H9 (cell line): ENCODE results near the gene CADPS. TPM values are rescaled to one million over a fixed set of nuclear protein-coding genes. Genes with fewer than 3 reads are reported as not detected.

Source experiments
- DNase-seq: peaks from one replicate; pipeline ENCODE4 v3.0.0-alpha.2; 2017
- H2AFZ ChIP-seq: one replicate; pipeline ENCODE4 v1.6.1; 2013; ENCODE audit warnings: mild to moderate bottlenecking, low read length, control low read depth, moderate library complexity
- H2AK5ac ChIP-seq: 2 replicates; pipeline ENCODE4 v1.6.1; 2013; ENCODE audit warnings: low read length, control low read depth, mixed read lengths; ENCODE audit not compliant: insufficient read length
- H2BK120ac ChIP-seq: one replicate; pipeline ENCODE4 v1.6.1; 2013; ENCODE audit warnings: low read depth, mild to moderate bottlenecking, low read length, control low read depth, inconsistent platforms; ENCODE audit not compliant: poor library complexity, severe bottlenecking
- H2BK12ac ChIP-seq: 2 replicates; pipeline ENCODE4 v1.6.1; 2013; ENCODE audit warnings: low read length, control low read depth, mixed read lengths, low read depth; ENCODE audit not compliant: insufficient read length
- H2BK15ac ChIP-seq: 2 replicates; pipeline ENCODE4 v1.6.1; 2013; ENCODE audit warnings: low read depth, low read length, control low read depth
- H2BK20ac ChIP-seq: one replicate; pipeline ENCODE4 v1.6.1; 2013; ENCODE audit warnings: low read depth, mild to moderate bottlenecking, low read length, control low read depth, inconsistent platforms; ENCODE audit not compliant: poor library complexity, severe bottlenecking
- H2BK5ac ChIP-seq: 2 replicates; pipeline ENCODE4 v1.6.1; 2013; ENCODE audit warnings: low read length, control low read depth, mixed read lengths; ENCODE audit not compliant: insufficient read length
- H3K14ac ChIP-seq: 2 replicates; pipeline ENCODE4 v1.6.1; 2013; ENCODE audit warnings: low read length, control low read depth; ENCODE audit not compliant: insufficient read depth
- H3K18ac ChIP-seq: 2 replicates; pipeline ENCODE4 v1.6.1; 2013; ENCODE audit warnings: low read depth, mild to moderate bottlenecking, mixed read lengths, low read length, control low read depth; ENCODE audit not compliant: insufficient read length
- H3K23ac ChIP-seq: 2 replicates; pipeline ENCODE4 v1.6.1; 2013; ENCODE audit warnings: low read length, control low read depth, mixed read lengths, low read depth; ENCODE audit not compliant: insufficient read length
- H3K23me2 ChIP-seq: 2 replicates; pipeline ENCODE4 v1.6.1; 2013; ENCODE audit warnings: low read depth, mild to moderate bottlenecking, mixed read lengths, low read length, control low read depth; ENCODE audit not compliant: insufficient read length, poor library complexity, severe bottlenecking
- H3K27ac ChIP-seq: 2 replicates; pipeline ENCODE4 v1.5.1; 2013; ENCODE audit warnings: low read length, control low read depth, mixed read lengths, low read depth; ENCODE audit not compliant: insufficient read length
- H3K27me3 ChIP-seq: 2 replicates; pipeline ENCODE4 v1.6.1; 2013; ENCODE audit warnings: low read length, control low read depth, inconsistent platforms; ENCODE audit not compliant: insufficient read depth
- H3K4ac ChIP-seq: 2 replicates; pipeline ENCODE4 v1.6.1; 2013; ENCODE audit warnings: low read depth, mild to moderate bottlenecking, control low read depth, inconsistent platforms, low read length, moderate library complexity
- H3K4me1 ChIP-seq: 2 replicates; pipeline ENCODE4 v1.6.1; 2013; ENCODE audit warnings: low read length, control low read depth, inconsistent platforms; ENCODE audit not compliant: insufficient read depth
- H3K4me2 ChIP-seq: 2 replicates; pipeline ENCODE4 v1.6.1; 2013; ENCODE audit warnings: low read length, control low read depth, mixed read lengths; ENCODE audit not compliant: insufficient read length, insufficient read depth
- H3K56ac ChIP-seq: 2 replicates; pipeline ENCODE4 v1.6.1; 2013; ENCODE audit warnings: low read depth, mild to moderate bottlenecking, mixed read lengths, low read length, control low read depth; ENCODE audit not compliant: insufficient read length
- H3K79me1 ChIP-seq: 2 replicates; pipeline ENCODE4 v1.6.1; 2013; ENCODE audit warnings: low read depth, mild to moderate bottlenecking, moderate library complexity, low read length, control low read depth, inconsistent platforms; ENCODE audit not compliant: insufficient read depth, poor library complexity, severe bottlenecking
- H3K79me2 ChIP-seq: 2 replicates; pipeline ENCODE4 v1.6.1; 2013; ENCODE audit warnings: low read length, control low read depth, inconsistent platforms; ENCODE audit not compliant: insufficient read depth
- H3K9ac ChIP-seq: 2 replicates; pipeline ENCODE4 v1.6.1; 2013; ENCODE audit warnings: low read length, control low read depth, mixed read lengths; ENCODE audit not compliant: insufficient read length; ENCODE audit errors: extremely low read depth
- H3K9me3 ChIP-seq: one replicate; pipeline ENCODE4 v1.6.1; 2013; ENCODE audit warnings: low read depth, low read length, inconsistent platforms; ENCODE audit not compliant: control insufficient read depth
- H3T11ph ChIP-seq: one replicate; pipeline ENCODE4 v1.6.1; 2013; ENCODE audit warnings: mild to moderate bottlenecking, low read length, control low read depth, inconsistent platforms
- H4K20me1 ChIP-seq: one replicate; pipeline ENCODE4 v1.6.1; 2013; ENCODE audit not compliant: control insufficient read depth, insufficient read length, insufficient read depth
- H4K5ac ChIP-seq: 2 replicates; pipeline ENCODE4 v1.6.1; 2013; ENCODE audit warnings: low read depth, mild to moderate bottlenecking, mixed read lengths, low read length, control low read depth; ENCODE audit not compliant: insufficient read length
- H4K8ac ChIP-seq: replicated peaks from 2 replicates; pipeline ENCODE4 v1.6.1; 2013; ENCODE audit warnings: low read length, control low read depth, mixed read lengths, low read depth; ENCODE audit not compliant: insufficient read length
- H4K91ac ChIP-seq: 2 replicates; pipeline ENCODE4 v1.6.1; 2013; ENCODE audit warnings: low read depth, mild to moderate bottlenecking, moderate library complexity, mixed read lengths, low read length, control low read depth; ENCODE audit not compliant: insufficient read length
- H3K27ac Mint-ChIP-seq, 3 experiments: 2 replicates in 2 of 3; 3 replicates in 1 of 3; pipeline ENCODE4 v1.8.0; 2020 to 2021; ENCODE audit warnings: mixed read lengths in 3 of 3, mild to moderate bottlenecking in 1 of 3, moderate library complexity in 1 of 3
- H3K27me3 Mint-ChIP-seq: 2 replicates; pipeline ENCODE4 v1.8.0; 2021; ENCODE audit warnings: low read depth, mild to moderate bottlenecking, moderate library complexity, mixed read lengths
- H3K36me3 Mint-ChIP-seq, 3 experiments: 2 replicates in 2 of 3; 3 replicates in 1 of 3; pipeline ENCODE4 v1.8.0; 2020 to 2021; ENCODE audit warnings: low read depth in 3 of 3, mixed read lengths in 3 of 3; ENCODE audit not compliant: insufficient read depth in 1 of 3
- H3K4me1 Mint-ChIP-seq, 2 experiments: 2 replicates each; pipeline ENCODE4 v1.8.0; 2020; ENCODE audit warnings: mixed read lengths in 2 of 2
- H3K4me3 Mint-ChIP-seq, 2 experiments: 2 replicates in 1 of 2; 3 replicates in 1 of 2; pipeline ENCODE4 v1.8.0; 2020 to 2021; ENCODE audit warnings: mild to moderate bottlenecking in 2 of 2, mixed read lengths in 2 of 2, moderate library complexity in 1 of 2
- H3K9me3 Mint-ChIP-seq, 2 experiments: 2 replicates in 1 of 2; 3 replicates in 1 of 2; pipeline ENCODE4 v1.8.0; 2020; ENCODE audit warnings: mild to moderate bottlenecking in 2 of 2, mixed read lengths in 2 of 2, moderate library complexity in 1 of 2
- WGBS: extraction: QIAGEN DNeasy Blood & Tissue Kit; methylation state at CpG from one replicate; pipeline ENCODE4 v1.1.7; 2013; ENCODE audit warnings: missing lambda C conversion rate, low lambda C conversion rate, mixed read lengths; ENCODE audit not compliant: insufficient read length; ENCODE audit errors: extremely low coverage; 5-methylcytosine and 5-hydroxymethylcytosine counted together
- total RNA-seq: library from RNA; stranded (reverse); gene quantifications from 2 replicates; pipeline ENCODE4 v1.2.1, GENCODE V29; 2021
- TF ChIP-seq, protein P1 (sequence below): fragments of 200-600 bp; sonication (generic); conservative IDR thresholded peaks from 3 replicates; pipeline ENCODE4 v1.8.0; 2021; ENCODE audit warnings: antibody characterized with exemption, mild to moderate bottlenecking

CADPS gene
- total RNA-seq, 1 experiment from 2014 or later = 6.6 TPM

DNA sequence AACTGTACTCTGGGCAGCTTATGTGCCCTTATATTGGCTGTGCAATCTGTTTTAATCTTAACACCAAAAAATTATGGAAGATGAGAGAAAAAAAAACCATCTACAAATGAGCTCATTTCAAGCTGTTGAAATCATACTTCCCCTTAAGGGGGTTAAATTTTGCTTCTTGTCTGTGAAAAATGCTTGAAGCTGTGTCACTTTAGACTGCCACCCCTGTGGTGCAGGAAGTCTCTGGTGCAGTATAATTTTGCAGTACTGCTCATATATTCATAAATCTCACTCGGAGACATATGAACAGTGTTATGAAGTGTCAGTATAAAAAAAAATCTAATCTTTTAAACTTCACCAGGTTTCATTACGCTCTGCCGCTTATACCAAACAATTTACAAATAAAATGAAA lies 471.5 kb downstream of the CADPS start:
- no CpG with 5 or more reads among the region's 3 CpGs for WGBS
- peaks cover 40% of the 10 kb centered on the region for H3K27me3 Mint-ChIP-seq
- H3K36me3 Mint-ChIP-seq = no peaks in the 10 kb centered on the region
- no peak for DNase-seq
- Histone ChIP-seq H2AK5ac (no peak overlapping the region), H3K27me3 (no peaks in the 10 kb centered on the region), H4K8ac (no peak overlapping the region), H3K79me1 (no peaks in the 10 kb centered on the region), H3K23me2 (no peaks in the 10 kb centered on the region), H3K4me2 (no peak overlapping the region), H3K56ac (no peak overlapping the region), H4K20me1 (no peaks in the 10 kb centered on the region), H3K14ac (no peak overlapping the region), H2BK120ac (no peak overlapping the region), H3K18ac (no peak overlapping the region), H3T11ph (no peak overlapping the region), H3K9me3 (no peaks in the 10 kb centered on the region), H3K9ac (no peak overlapping the region), H2BK12ac (no peak overlapping the region), H2BK20ac (no peak overlapping the region), H4K5ac (no peak overlapping the region), H3K27ac (no peak overlapping the region), H3K4ac (no peak overlapping the region), H3K4me1 (no peaks in the 10 kb centered on the region), H2BK15ac (no peak overlapping the region), H3K23ac (no peak overlapping the region), H4K91ac (no peak overlapping the region), H2AFZ (no peak overlapping the region), H3K79me2 (no peaks in the 10 kb centered on the region), H2BK5ac (no peak overlapping the region)
- H3K4me1 Mint-ChIP-seq = peaks cover 0 to 8% of the 10 kb centered on the region in 2 experiments; a peak in 1 of 4 replicates
- H3K27ac Mint-ChIP-seq = no peak overlapping the region
- H3K4me3 Mint-ChIP-seq = no peak overlapping the region
- H3K9me3 Mint-ChIP-seq = no peaks in the 10 kb centered on the region
- TF ChIP-seq, protein P1, sequence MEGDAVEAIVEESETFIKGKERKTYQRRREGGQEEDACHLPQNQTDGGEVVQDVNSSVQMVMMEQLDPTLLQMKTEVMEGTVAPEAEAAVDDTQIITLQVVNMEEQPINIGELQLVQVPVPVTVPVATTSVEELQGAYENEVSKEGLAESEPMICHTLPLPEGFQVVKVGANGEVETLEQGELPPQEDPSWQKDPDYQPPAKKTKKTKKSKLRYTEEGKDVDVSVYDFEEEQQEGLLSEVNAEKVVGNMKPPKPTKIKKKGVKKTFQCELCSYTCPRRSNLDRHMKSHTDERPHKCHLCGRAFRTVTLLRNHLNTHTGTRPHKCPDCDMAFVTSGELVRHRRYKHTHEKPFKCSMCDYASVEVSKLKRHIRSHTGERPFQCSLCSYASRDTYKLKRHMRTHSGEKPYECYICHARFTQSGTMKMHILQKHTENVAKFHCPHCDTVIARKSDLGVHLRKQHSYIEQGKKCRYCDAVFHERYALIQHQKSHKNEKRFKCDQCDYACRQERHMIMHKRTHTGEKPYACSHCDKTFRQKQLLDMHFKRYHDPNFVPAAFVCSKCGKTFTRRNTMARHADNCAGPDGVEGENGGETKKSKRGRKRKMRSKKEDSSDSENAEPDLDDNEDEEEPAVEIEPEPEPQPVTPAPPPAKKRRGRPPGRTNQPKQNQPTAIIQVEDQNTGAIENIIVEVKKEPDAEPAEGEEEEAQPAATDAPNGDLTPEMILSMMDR = no peak
